Keratinocyte (primary cell): ENCODE results near the gene FAM210B. TPM values are rescaled to one million over a fixed set of nuclear protein-coding genes. Genes with fewer than 3 reads are reported as not detected.

ENCODE experiments used
- DNase-seq: peaks from one replicate; pipeline ENCODE4 v3.0.0-alpha.2; 2011; ENCODE audit warnings: low read depth, missing footprints, low spot score
- FAIRE-seq: peaks from 2 replicates; lab custom pipeline; 2011; peaks lifted over from hg19 to GRCh38; lab: Jason Lieb, UNC
- H2AFZ ChIP-seq: 2 replicates; pipeline ENCODE4 v1.6.0; 2012; ENCODE audit warnings: low read length, control low read depth, inconsistent platforms; ENCODE audit not compliant: control insufficient read depth
- H3K27ac ChIP-seq: 2 replicates; pipeline ENCODE4 v1.5.1; 2011; ENCODE audit warnings: low read length; ENCODE audit not compliant: control insufficient read depth, insufficient read depth
- H3K27me3 ChIP-seq: 3 replicates; pipeline ENCODE4 v1.6.0; 2011; ENCODE audit warnings: low read length; ENCODE audit not compliant: control insufficient read depth, insufficient read depth; ENCODE audit errors: extremely low read depth
- H3K36me3 ChIP-seq, 2 experiments: 2 replicates in 1 of 2; 3 replicates in 1 of 2; pipeline ENCODE4 v1.5.1; 2011; ENCODE audit warnings: low read length in 2 of 2, mild to moderate bottlenecking in 1 of 2; ENCODE audit not compliant: control insufficient read depth in 2 of 2, insufficient read depth in 2 of 2; ENCODE audit errors: extremely low read depth in 1 of 2
- H3K4me1 ChIP-seq: 3 replicates; pipeline ENCODE4 v1.5.1; 2011; ENCODE audit warnings: low read length; ENCODE audit not compliant: control insufficient read depth, insufficient read depth; ENCODE audit errors: extremely low read depth
- H3K4me2 ChIP-seq: 3 replicates; pipeline ENCODE4 v1.6.0; 2011; ENCODE audit warnings: low read depth, low read length; ENCODE audit not compliant: control insufficient read depth, insufficient read depth; ENCODE audit errors: extremely low read depth
- H3K4me3 ChIP-seq, 3 experiments: fragments of 200-600 bp in 1 of 3; sonication (generic) in 1 of 3; 2 replicates in 2 of 3; 3 replicates in 1 of 3; pipeline ENCODE4 v1.5.1; 2011 to 2016; ENCODE audit warnings: low read length in 3 of 3, mild to moderate bottlenecking in 3 of 3, control low read depth in 2 of 3, inconsistent platforms in 1 of 3, low read depth in 1 of 3, mixed read lengths in 1 of 3, mixed run types in 1 of 3, moderate library complexity in 1 of 3; ENCODE audit not compliant: control insufficient read depth in 2 of 3, insufficient read depth in 2 of 3; ENCODE audit errors: extremely low read depth in 1 of 3
- H3K79me2 ChIP-seq: 2 replicates; pipeline ENCODE4 v1.6.0; 2012; ENCODE audit warnings: low read length; ENCODE audit not compliant: control insufficient read depth, insufficient read depth
- H3K9ac ChIP-seq: 3 replicates; pipeline ENCODE4 v1.6.0; 2011; ENCODE audit warnings: low read length; ENCODE audit not compliant: control insufficient read depth, insufficient read depth; ENCODE audit errors: extremely low read depth
- H3K9me1 ChIP-seq: 3 replicates; pipeline ENCODE4 v1.6.0; 2011; ENCODE audit warnings: low read length; ENCODE audit not compliant: control insufficient read depth, insufficient read depth; ENCODE audit errors: extremely low read depth
- H3K9me3 ChIP-seq: 2 replicates; pipeline ENCODE4 v1.5.1; 2012; ENCODE audit warnings: low read depth, low read length; ENCODE audit not compliant: control insufficient read depth
- H4K20me1 ChIP-seq: 3 replicates; pipeline ENCODE4 v1.6.0; 2011; ENCODE audit warnings: low read length; ENCODE audit not compliant: control insufficient read depth, insufficient read depth; ENCODE audit errors: extremely low read depth
- EZH2 ChIP-seq: IDR thresholded peaks from one replicate; pipeline ENCODE4 v1.6.1; 2012; ENCODE audit warnings: inconsistent platforms, mild to moderate bottlenecking, low read length, moderate library complexity
- dilution Hi-C: fragments of 300-500 bp; cut with MboI; formaldehyde crosslinking; loops from one replicate; pipeline ENCODE4 v1.7.0; 2020; ENCODE audit warnings: low sequenced_read_pairs; ENCODE audit not compliant: extremely low pct_ligation_motif_present
- polyA plus RNA-seq, 5 experiments: library from polyadenylated mRNA; depleted of rRNA in 3 of 5; stranded (reverse) in 3 of 5; stranded (forward) in 1 of 5; unstranded in 1 of 5; fragments of >200 nt; gene quantifications; 1 replicate in 1 of 5; 2 replicates in 3 of 5; 3 replicates in 1 of 5; pipeline versions ENCODE4 v1.2.1 to v1.2.3, GENCODE V29; 2011 to 2012; ENCODE audit warnings: missing spikeins in 2 of 5, low read depth in 1 of 5, low replicate concordance in 1 of 5
- TF ChIP-seq, protein P1 (sequence below), 3 experiments: IDR thresholded peaks in 1 of 3; conservative IDR thresholded peaks in 1 of 3; optimal IDR thresholded peaks in 1 of 3; 2 replicates in 2 of 3; 3 replicates in 1 of 3; pipeline versions ENCODE3 to v1.5.1; 2011; ENCODE audit warnings: low read length in 3 of 3, mild to moderate bottlenecking in 3 of 3, moderate library complexity in 2 of 3, control low read depth in 1 of 3, inconsistent platforms in 1 of 3; ENCODE audit not compliant: insufficient read depth in 2 of 3; ENCODE audit errors: extremely low read depth in 1 of 3

Gene FAM210B
- polyA plus RNA-seq, 1 donor (not counting 4 experiments of a cell fraction or from before 2014, with no cell fraction given) = 34.5 TPM

GRCh38 chr20:56380375-56380774 lies 21.6 kb downstream of the FAM210B start:
- Histone ChIP-seq H3K79me2 (peaks cover 40% of the 10 kb centered on the region), H3K4me3 (no peak overlapping the region), H3K27me3 (no peaks in the 10 kb centered on the region), H3K4me2 (no peak overlapping the region), H3K9me1 (no peaks in the 10 kb centered on the region), H3K27ac (no peak overlapping the region), H2AFZ (no peak overlapping the region), H3K9me3 (no peaks in the 10 kb centered on the region), H3K36me3 (peaks cover 5 to 16% of the 10 kb centered on the region in 2 experiments), H3K4me1 (no peaks in the 10 kb centered on the region), H3K9ac (no peak overlapping the region), H4K20me1 (no peaks in the 10 kb centered on the region)
- dilution Hi-C loops = no loop called here
- TF ChIP-seq, protein P1, sequence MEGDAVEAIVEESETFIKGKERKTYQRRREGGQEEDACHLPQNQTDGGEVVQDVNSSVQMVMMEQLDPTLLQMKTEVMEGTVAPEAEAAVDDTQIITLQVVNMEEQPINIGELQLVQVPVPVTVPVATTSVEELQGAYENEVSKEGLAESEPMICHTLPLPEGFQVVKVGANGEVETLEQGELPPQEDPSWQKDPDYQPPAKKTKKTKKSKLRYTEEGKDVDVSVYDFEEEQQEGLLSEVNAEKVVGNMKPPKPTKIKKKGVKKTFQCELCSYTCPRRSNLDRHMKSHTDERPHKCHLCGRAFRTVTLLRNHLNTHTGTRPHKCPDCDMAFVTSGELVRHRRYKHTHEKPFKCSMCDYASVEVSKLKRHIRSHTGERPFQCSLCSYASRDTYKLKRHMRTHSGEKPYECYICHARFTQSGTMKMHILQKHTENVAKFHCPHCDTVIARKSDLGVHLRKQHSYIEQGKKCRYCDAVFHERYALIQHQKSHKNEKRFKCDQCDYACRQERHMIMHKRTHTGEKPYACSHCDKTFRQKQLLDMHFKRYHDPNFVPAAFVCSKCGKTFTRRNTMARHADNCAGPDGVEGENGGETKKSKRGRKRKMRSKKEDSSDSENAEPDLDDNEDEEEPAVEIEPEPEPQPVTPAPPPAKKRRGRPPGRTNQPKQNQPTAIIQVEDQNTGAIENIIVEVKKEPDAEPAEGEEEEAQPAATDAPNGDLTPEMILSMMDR (optimal IDR thresholded peaks at IDR 0.05 in 1 of 3, IDR thresholded peaks at IDR 0.05 in 1 of 3, conservative IDR thresholded peaks at IDR 0.05 in 1 of 3; ENCODE audit: extremely low read depth in 1 of 3, insufficient read depth in 2 of 3, low read length in 3 of 3) = no peak
- no peak for TF ChIP-seq EZH2
- DNase-seq (no peak), FAIRE-seq (no peak)

DNA sequence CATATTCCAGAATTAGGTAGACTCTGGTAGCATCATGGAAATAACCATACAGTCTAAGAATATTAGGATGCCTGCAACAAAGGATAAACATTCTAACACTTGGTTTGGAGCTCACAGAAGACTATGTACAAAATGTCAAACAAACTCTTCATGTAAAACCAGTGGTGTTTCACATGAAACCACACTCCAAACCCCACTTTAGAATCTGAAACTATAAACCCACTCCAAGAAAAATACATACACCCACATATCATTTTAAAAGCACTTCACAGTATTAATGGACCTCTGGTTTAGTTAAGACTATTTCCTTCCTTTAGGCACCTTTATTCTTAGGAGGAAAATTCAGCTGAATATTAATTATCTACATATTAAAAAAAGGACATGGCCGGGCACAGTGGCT lies 22.7 kb downstream of the FAM210B start:
- H3K9ac ChIP-seq = no peak overlapping the region
- peaks cover 7 to 13% of the 10 kb centered on the region in 2 experiments for H3K36me3 ChIP-seq
- H3K9me1 ChIP-seq = no peaks in the 10 kb centered on the region
- no peak overlapping the region for H3K4me3 ChIP-seq
- TF ChIP-seq, protein P1 (optimal IDR thresholded peaks at IDR 0.05 in 1 of 3, IDR thresholded peaks at IDR 0.05 in 1 of 3, conservative IDR thresholded peaks at IDR 0.05 in 1 of 3; ENCODE audit: extremely low read depth in 1 of 3, insufficient read depth in 2 of 3, low read length in 3 of 3) = no peak
- no peak for TF ChIP-seq EZH2
- H3K9me3 ChIP-seq = no peaks in the 10 kb centered on the region
- FAIRE-seq (no peak), DNase-seq (no peak)
- H4K20me1 ChIP-seq = no peaks in the 10 kb centered on the region
- no peak overlapping the region for H2AFZ ChIP-seq
- H3K27me3 ChIP-seq = no peaks in the 10 kb centered on the region
- H3K4me2 ChIP-seq = no peak overlapping the region
- peaks cover 38% of the 10 kb centered on the region for H3K79me2 ChIP-seq
- dilution Hi-C loops = no loop called here
- no peaks in the 10 kb centered on the region for H3K4me1 ChIP-seq
- H3K27ac ChIP-seq = no peak overlapping the region
